ENCODE data around the gene MAP3K5.

MAP3K5 gene

DNA sequence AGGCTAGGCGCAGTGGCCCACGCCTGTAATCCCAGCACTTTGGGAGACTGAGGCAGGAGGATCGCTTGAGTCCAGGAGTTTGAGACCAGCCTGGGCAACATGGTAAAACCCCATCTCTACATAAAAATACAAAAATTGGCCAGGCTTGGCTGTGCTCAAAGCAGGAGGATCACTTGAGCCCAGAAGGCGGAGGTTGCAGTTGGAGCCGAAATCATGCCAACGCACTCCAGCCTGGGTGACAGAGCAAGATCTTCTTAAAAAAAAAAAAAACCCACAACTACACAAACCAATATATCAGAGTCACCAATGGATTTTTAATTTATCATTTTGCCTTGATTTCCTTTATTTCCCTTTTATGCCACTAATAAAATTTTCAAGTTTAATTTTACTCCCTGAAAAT is 9.3 kb downstream of the MAP3K5 start:
- Histone ChIP-seq H3K27ac (ENCODE audit: low read depth, low read length) (no peak overlapping the region), H4K20me1 (ENCODE audit: low read depth, low read length) (no peaks in the 10 kb centered on the region), H3F3A (ENCODE audit: insufficient read depth) (no peaks in the 10 kb centered on the region), H3K4me2 (ENCODE audit: low read depth, low read length, poor library complexity, severe bottlenecking) (no peak overlapping the region), H3K9ac (ENCODE audit: low read length) (no peak overlapping the region), H3K27me3 (ENCODE audit: low read length) (no peaks in the 10 kb centered on the region), H3K9me2 (replicated peaks; ENCODE audit: insufficient read depth, low read length) (no peaks in the 10 kb centered on the region), H3K4me3 (ENCODE audit: insufficient read depth, low read length, poor library complexity, severe bottlenecking) (no peak overlapping the region), H2AFZ (ENCODE audit: low read depth, low read length, severe bottlenecking) (no peak overlapping the region), H3K36me3 (ENCODE audit: low read length) (no peaks in the 10 kb centered on the region), H3K79me2 (ENCODE audit: insufficient read depth, low read length) (no peaks in the 10 kb centered on the region), H3K9me3 (ENCODE audit: insufficient read depth, low read length) (no peaks in the 10 kb centered on the region)
- TF ChIP-seq EZH2phosphoT487 (conservative IDR thresholded peaks at IDR 0.05; ENCODE audit: low read length) = no peak
- TF ChIP-seq, protein P1, sequence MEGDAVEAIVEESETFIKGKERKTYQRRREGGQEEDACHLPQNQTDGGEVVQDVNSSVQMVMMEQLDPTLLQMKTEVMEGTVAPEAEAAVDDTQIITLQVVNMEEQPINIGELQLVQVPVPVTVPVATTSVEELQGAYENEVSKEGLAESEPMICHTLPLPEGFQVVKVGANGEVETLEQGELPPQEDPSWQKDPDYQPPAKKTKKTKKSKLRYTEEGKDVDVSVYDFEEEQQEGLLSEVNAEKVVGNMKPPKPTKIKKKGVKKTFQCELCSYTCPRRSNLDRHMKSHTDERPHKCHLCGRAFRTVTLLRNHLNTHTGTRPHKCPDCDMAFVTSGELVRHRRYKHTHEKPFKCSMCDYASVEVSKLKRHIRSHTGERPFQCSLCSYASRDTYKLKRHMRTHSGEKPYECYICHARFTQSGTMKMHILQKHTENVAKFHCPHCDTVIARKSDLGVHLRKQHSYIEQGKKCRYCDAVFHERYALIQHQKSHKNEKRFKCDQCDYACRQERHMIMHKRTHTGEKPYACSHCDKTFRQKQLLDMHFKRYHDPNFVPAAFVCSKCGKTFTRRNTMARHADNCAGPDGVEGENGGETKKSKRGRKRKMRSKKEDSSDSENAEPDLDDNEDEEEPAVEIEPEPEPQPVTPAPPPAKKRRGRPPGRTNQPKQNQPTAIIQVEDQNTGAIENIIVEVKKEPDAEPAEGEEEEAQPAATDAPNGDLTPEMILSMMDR (IDR thresholded peaks at IDR 0.05; ENCODE audit: insufficient read depth, low read length, poor library complexity, severe bottlenecking) = no peak

DNA sequence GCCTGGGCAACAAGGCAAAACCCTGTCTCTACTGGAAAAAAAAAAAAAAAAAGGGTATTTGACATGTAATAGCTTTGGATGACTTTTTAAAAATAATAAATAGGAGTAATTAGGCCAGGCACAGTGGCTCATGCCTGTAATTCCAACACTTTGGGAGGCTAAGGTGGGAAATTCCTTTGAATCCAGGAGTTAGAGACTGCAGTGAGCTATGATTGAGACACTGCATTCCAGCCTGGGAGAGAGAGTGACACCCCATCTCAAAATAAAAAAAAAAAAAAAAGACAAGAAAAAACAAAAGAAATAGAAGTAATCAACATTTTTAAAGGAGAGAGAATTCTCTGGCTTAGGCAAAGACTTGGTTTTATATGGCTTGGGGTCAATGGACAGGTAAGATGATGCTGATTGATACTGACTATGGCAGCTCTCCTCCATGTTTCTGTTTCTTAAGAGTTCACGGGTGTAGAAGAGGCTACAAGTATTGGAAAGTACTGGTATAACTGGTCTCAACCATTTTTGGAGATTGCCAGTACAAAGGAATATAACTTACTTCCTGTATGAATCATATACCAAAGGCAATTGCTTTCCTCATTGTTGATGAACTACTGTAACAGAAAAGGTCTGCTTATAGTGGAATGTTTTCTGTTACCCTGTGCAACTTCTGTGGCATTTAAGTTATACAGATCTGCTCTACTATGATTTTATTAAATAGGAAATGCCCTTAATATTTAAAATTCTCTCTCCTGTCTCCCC is 10.1 kb downstream of the MAP3K5 start:
- Histone ChIP-seq H3K79me2 (ENCODE audit: insufficient read depth, low read length) (no peaks in the 10 kb centered on the region), H3K4me2 (ENCODE audit: low read depth, low read length, poor library complexity, severe bottlenecking) (no peak overlapping the region), H3K4me3 (ENCODE audit: insufficient read depth, low read length, poor library complexity, severe bottlenecking) (no peak overlapping the region), H3K27ac (ENCODE audit: low read depth, low read length) (no peak overlapping the region), H4K20me1 (ENCODE audit: low read depth, low read length) (no peaks in the 10 kb centered on the region), H3K27me3 (ENCODE audit: low read length) (no peaks in the 10 kb centered on the region), H3K9me3 (ENCODE audit: insufficient read depth, low read length) (no peaks in the 10 kb centered on the region), H3F3A (ENCODE audit: insufficient read depth) (no peaks in the 10 kb centered on the region), H3K9ac (ENCODE audit: low read length) (no peak overlapping the region), H3K36me3 (ENCODE audit: low read length) (no peaks in the 10 kb centered on the region), H2AFZ (ENCODE audit: low read depth, low read length, severe bottlenecking) (no peak overlapping the region), H3K9me2 (replicated peaks; ENCODE audit: insufficient read depth, low read length) (no peaks in the 10 kb centered on the region)
- TF ChIP-seq, protein P1 (IDR thresholded peaks at IDR 0.05; ENCODE audit: insufficient read depth, low read length, poor library complexity, severe bottlenecking) = no peak
- TF ChIP-seq EZH2phosphoT487 (conservative IDR thresholded peaks at IDR 0.05; ENCODE audit: low read length) = no peak

DNA sequence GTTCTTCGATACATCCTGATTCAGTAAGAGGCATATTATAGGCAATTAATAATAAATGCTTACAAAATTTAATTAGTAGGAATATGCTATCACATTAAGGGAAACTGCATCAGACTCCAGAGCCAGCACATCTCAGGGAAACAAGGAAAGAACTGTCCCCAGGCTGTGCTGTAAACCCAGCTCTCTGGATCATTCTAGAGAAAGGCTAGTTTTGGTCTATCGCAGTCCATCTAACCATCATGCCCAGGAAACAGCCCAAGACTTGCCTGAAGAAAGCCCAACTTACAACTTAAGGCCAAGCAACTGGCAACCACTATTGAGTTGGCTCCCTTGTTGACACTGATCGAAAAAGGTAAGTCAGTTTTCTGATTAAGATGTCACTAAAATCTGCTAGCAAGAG is 11.3 kb downstream of the MAP3K5 start:
- Histone ChIP-seq H3K27ac (ENCODE audit: low read depth, low read length) (no peak overlapping the region), H3K79me2 (ENCODE audit: insufficient read depth, low read length) (no peaks in the 10 kb centered on the region), H3K27me3 (ENCODE audit: low read length) (no peaks in the 10 kb centered on the region), H3K36me3 (ENCODE audit: low read length) (no peaks in the 10 kb centered on the region), H2AFZ (ENCODE audit: low read depth, low read length, severe bottlenecking) (no peak overlapping the region), H4K20me1 (ENCODE audit: low read depth, low read length) (no peaks in the 10 kb centered on the region), H3K4me3 (ENCODE audit: insufficient read depth, low read length, poor library complexity, severe bottlenecking) (no peak overlapping the region), H3F3A (ENCODE audit: insufficient read depth) (no peaks in the 10 kb centered on the region), H3K9ac (ENCODE audit: low read length) (no peak overlapping the region), H3K9me3 (ENCODE audit: insufficient read depth, low read length) (no peaks in the 10 kb centered on the region), H3K9me2 (replicated peaks; ENCODE audit: insufficient read depth, low read length) (no peaks in the 10 kb centered on the region), H3K4me2 (ENCODE audit: low read depth, low read length, poor library complexity, severe bottlenecking) (no peak overlapping the region)
- TF ChIP-seq, protein P1 (IDR thresholded peaks at IDR 0.05; ENCODE audit: insufficient read depth, low read length, poor library complexity, severe bottlenecking) = no peak
- no peak for TF ChIP-seq EZH2phosphoT487 (conservative IDR thresholded peaks at IDR 0.05; ENCODE audit: low read length)
